COR-L47 (cell line): ENCODE measurements around the gene PRKAR1A.
"Not testable (repeated sequence)": the region's sequence is repeated elsewhere in the genome, so short reads cannot be mapped to it uniquely, and the experiment has no call there.

ENCODE experiments used
- DNase-seq: peaks from one replicate; lab custom pipeline; 2025; lab: John Stamatoyannopoulos, UW

PRKAR1A gene

DNA sequence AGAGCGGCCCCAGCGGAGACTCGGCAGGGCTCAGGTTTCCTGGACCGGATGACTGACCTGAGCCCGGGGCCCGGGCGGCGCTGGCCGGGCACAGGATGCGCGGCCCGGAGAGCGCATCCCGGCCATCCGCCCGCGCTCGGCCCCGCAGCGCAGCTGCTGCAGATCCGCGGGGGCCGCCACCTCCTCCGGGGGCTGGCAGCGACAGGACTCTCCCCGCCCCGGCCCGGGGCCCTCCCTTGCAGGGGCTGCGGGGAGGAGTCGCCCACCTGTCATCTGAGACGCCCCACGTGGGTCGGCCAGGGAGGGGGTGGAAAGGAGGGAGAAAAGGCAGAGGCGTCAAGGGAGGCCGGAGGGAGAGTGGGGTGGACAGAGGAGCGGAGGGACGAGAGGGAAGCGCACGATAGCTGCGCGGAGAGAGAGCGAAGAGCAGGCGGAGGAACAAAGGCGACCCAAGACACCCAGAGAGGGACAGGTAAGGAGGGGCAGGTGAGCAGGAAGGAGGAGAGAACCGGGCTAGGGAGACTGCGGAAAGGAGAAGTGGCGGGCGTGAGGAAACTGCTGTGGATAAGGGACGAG is 471 bp upstream of the PRKAR1A start:
- peak; percentile 87 for DNase-seq

GRCh38 chr17:68512960-68513474 is 787 bp downstream of the PRKAR1A start:
- no peak for DNase-seq

GRCh38 chr17:68513932-68514331 is 1.7 kb downstream of the PRKAR1A start:
- DNase-seq = no peak

GRCh38 chr17:68514831-68515635 is 2.8 kb downstream of the PRKAR1A start:
- no peak for DNase-seq

- DNase-seq = no peak
Observed at GRCh38 chr17:68516732-68517131, 4.5 kb downstream of the PRKAR1A start.

GRCh38 chr17:68517605-68518004 is 5.4 kb downstream of the PRKAR1A start:
- not testable (repeated sequence) for DNase-seq

- no peak for DNase-seq
Observed at GRCh38 chr17:68518063-68518815, 6.0 kb downstream of the PRKAR1A start.

DNA sequence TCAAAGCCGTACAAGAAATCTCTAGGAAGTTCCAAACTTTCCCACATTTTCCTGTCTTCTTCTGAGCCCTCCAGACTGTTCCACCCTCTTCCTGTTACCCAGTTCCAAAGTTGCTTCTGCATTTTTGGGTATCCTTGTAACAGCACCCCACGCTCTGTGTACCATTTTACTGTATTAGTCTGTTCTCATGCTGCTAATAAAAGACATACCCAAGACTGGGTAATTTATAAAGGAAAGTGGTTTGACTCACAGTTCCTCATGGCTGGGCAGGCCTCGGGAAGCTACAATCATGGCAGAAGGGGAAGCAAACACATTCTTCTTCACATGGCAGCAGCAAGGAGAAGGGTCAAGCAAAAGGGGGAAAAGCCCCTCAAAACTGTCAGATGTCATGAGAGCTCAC is 6.8 kb downstream of the PRKAR1A start:
- not testable (repeated sequence) for DNase-seq

DNA sequence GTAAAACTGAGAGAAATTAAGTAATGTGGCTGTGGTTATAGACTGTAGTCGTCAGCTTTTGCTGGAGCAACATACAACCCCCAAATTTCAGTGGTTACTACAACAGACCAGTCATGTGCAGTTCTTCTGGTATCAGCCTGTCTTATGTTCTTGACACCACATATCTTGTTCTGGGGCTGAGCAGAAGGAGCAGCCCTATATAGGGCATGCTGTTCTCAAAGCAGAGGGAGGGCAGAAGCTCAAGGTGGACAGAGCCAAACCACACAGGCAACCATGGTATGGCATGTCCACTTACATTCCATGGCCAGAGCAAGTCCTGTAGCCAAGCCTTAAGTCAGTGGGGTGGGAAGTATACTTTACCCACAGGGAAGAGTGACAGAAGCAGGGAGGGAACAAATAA is 7.7 kb downstream of the PRKAR1A start:
- DNase-seq = no peak

GRCh38 chr17:68522266-68522665 is 10.0 kb downstream of the PRKAR1A start:
- no peak for DNase-seq

DNA sequence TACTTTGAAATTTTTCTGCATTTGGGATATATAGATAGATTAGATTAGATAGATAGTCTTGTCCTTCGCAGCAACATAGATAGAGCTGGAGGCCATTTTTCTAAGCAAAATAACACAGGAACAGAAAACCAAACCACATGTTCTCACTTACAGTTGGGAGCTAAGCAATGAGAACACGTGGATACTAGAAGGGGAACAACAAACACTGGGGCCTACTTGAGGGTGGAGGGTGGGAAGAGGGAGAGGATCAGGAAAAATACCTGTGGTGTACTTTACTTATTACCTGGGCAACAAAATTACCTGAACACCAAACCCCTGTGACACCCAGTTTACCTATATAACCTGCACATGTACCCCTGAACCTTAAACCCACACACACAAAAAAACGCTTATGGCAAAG is 14.3 kb downstream of the PRKAR1A start:
- DNase-seq = no peak

GRCh38 chr17:68527314-68527713 is 15.1 kb downstream of the PRKAR1A start:
- no peak for DNase-seq

DNA sequence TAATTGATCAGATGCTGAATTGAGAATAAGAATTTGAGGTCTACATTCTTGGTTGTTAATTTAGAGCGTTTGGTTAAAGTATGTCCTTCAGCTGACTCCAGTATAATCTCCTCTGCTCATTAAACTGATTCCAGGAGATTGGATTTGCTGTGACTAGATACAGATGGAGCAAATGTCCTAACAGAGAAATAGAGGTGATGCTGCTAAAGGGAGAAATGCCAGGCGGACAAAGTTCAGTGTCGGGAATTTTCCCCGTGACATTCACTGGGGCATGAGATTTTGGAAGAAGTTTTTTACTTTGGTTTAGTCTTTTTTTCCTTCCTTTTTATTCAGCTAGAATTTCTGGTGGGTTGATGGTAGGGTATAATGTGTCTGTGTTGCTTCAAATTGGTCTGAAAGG is 19.0 kb downstream of the PRKAR1A start:
- DNase-seq = no peak

DNA sequence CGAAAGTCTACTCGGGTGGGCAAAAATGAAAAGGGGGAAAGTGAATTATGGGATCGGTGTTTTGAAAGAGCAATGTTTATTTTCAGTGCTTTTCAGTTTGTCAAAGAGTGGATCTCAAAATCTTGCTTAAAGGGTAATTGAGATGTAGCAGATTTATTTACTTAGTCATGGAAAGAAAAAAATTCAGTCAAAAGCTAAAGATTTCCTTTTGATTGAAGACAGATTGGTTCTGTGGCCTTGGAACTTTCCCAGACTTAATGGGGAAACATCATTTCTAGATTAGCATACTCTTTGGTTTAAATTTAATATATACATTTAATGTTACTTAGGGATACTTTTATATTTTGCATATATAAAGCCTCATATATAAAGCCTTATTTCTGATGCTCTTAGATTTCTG is 20.6 kb downstream of the PRKAR1A start:
- no peak for DNase-seq

DNA sequence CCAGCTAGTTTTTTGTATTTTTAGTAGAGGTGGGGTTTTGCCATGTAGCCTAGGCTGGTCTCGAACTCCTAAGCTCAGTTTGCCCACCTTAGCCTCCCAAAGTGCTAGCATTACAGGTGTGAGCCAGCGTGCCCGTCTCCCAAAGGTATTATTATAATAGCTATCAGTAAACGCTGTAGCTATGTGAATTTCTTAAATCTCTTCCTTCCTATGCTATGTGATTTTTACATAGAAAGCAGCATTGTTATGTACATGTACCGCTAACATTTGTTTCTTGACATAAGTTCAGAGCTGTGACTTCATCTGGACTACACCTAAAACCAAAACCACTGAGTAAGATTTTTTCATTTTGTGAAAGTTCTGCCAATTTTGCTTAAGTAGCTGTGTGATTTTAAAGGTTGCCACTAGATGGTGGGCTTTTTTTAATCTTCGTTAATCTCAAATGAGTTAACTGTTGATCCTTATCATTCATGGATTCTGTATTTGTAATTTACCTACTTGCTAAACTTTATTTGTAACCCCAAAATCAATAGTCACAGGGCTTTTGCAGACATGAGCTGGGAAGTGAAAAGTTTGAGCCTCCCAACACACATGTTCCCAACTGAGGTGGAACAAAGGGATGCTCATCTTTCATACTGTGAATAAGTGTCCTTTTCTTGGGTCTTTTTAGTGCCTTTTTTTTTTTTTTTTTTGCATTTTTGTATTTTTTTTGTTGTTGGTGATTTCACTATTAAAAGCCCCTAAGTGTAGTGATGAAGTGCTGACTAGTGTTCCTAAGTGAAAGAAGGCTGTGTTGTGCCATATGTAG is 21.9 kb downstream of the PRKAR1A start:
- no peak for DNase-seq

GRCh38 chr17:68534695-68535088 is 22.5 kb downstream of the PRKAR1A start:
- DNase-seq = no peak

DNA sequence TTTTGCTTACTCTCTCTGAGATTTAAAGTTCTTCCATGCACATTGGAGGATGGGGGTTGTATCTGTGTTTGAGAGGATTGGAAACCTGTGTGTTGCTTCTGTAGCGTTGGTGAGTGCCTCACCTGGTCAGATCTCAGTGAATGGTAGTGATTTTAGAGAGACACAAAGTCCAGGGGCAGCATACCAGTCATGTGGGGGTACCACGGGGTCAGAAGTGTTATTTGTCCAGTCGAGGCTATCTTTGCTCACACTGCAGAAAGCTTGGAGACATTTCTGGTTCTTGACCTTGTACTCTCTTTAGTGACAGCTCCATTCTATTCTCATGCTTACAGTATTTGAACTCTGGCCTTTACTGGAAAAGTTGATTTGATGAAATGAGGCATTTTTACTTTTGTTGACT is 23.7 kb downstream of the PRKAR1A start:
- no peak for DNase-seq

DNA sequence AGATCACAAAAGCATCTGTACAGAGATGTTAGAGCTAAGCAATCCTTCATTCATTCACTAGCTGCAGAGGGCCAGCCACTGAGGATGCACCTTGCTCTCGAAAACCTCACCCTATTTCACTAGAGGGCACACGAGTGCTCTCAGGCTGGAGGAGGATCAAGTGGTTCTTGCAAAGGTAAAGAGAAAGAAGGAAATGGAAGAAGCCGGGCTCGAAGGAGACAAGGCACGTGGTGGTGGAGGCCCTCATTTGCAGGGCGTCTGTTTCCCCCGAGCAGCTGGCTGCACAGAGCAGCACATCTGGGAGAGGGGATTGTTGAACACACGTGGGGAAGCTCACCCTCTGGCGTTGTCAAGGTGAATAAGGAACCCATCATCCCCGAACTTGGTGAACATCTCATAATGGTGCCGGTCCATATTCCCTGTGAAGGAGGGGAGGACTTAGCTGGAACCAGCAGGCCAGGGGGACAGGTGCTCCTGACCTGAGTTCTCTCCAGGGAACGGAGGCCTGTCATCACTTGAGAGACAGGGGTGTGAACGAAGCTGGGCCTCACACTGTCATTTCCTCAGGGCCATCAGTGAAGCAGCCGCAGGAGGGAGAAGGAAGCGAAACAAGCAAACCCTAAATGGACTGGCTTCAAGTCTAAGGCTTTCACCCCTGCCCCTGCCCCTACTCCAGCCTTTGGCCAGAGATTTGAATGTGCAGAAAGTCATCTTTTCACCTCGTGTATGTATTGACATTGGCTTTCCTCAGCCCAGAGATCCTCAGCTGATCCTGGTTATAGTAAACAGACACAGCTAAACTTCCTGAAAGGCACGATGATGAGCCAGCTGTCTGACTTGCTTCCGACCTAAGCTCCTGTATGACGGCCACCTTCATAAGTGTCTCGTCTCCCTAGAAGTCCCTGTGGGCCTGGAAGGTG is 27.6 kb downstream of the PRKAR1A start:
- no peak for DNase-seq

DNA sequence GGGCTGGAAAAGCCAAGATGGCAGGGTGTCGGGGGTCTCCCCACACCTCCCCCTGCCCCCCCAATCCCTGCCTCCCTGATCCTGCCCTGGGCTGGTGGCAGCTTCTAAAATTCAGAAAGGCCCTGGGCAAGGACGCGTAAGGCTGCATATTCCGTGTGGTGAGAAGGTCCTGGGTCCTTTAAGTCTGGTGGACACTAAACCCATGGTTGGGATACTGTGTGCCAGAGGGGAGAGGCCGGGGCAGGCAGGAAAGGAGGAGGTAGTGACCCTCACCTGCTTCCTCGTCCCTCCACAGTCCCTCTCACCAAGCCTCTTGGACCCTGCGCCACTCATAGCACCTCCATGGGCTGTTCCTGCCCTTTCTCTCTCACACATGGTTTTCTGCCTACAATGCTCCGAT is 28.8 kb downstream of the PRKAR1A start:
- DNase-seq = no peak

DNA sequence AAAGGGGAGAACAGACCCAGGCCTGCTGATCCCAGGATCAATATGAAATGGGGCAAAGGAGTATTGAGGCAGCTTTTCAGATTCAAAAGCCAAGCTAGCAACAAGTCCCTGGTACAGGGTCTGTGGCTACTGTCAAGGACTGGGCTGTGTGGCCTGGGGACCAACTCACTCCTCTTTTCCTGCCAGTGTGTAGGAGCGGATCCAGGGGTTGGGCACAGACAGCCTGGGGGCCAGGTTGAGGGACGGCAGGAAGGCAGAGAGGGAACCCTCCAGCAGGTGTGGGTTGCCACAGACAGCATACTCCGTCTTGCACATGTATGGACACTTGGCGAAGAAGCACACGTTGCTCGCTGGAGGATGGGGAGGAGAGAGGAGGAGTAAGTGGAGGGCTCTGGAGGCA is 29.6 kb downstream of the PRKAR1A start:
- DNase-seq = no peak
